ENCODE data around the gene GRIN1.
A peak's percentile ranks its signal among the peaks of the same experiment; 100 is the strongest.

- TF ChIP-seq EZH2 (IDR thresholded peaks at IDR 0.05) (no peak), FOXP2 (optimal IDR thresholded peaks at IDR 0.05; ENCODE audit: control extremely low read depth, extremely low read length, insufficient read depth) (no peak), POLR2AphosphoS5 (IDR thresholded peaks at IDR 0.05; ENCODE audit: borderline replicate concordance, low read depth, low read length) (peak; percentile 91)
These were observed 66.4 kb downstream of the GRIN1 start, which contains the start of the genes NDOR1 and TMEM203 for GRCh38 chr9:137205126-137206069.
